Endothelial cell (in vitro differentiated cells): ENCODE measurements around the gene GRM5. TPM values are rescaled to one million over a fixed set of nuclear protein-coding genes. Genes with fewer than 3 reads are reported as not detected.

Experiments used
- DNase-seq: peaks from one replicate; pipeline ENCODE4 v3.0.0; 2021; ENCODE audit warnings: low spot score
- H3K27ac Mint-ChIP-seq: one replicate; pipeline ENCODE4 v1.8.0; 2021; ENCODE audit warnings: mixed read lengths, inconsistent platforms; ENCODE audit not compliant: unreplicated experiment
- H3K27me3 Mint-ChIP-seq: one replicate; pipeline ENCODE4 v1.8.0; 2021; ENCODE audit warnings: mild to moderate bottlenecking, moderate library complexity, mixed read lengths, inconsistent platforms; ENCODE audit not compliant: unreplicated experiment
- H3K36me3 Mint-ChIP-seq: one replicate; pipeline ENCODE4 v1.8.0; 2021; ENCODE audit warnings: mild to moderate bottlenecking, low read depth, mixed read lengths, inconsistent platforms; ENCODE audit not compliant: unreplicated experiment
- H3K4me1 Mint-ChIP-seq: one replicate; pipeline ENCODE4 v1.8.0; 2021; ENCODE audit warnings: mild to moderate bottlenecking, mixed read lengths, inconsistent platforms; ENCODE audit not compliant: unreplicated experiment
- H3K4me3 Mint-ChIP-seq: one replicate; pipeline ENCODE4 v1.8.0; 2021; ENCODE audit warnings: mild to moderate bottlenecking, mixed read lengths, inconsistent platforms; ENCODE audit not compliant: unreplicated experiment
- H3K9me3 Mint-ChIP-seq: one replicate; pipeline ENCODE4 v1.8.0; 2021; ENCODE audit warnings: mixed read lengths, inconsistent platforms; ENCODE audit not compliant: unreplicated experiment
- total RNA-seq: library from RNA; stranded (reverse); fragmentation: NEBNext Ultra II Directional; extraction: Animal tissue kit (Norgen Biotek cat#: 25700); gene quantifications from one replicate; pipeline ENCODE4 v1.2.1, GENCODE V29; 2021; ENCODE audit not compliant: unreplicated experiment
- TF ChIP-seq, protein P1 (sequence below): fragments of 200-600 bp; sonication (generic); IDR thresholded peaks from one replicate; pipeline ENCODE4 v1.5.0; 2021; ENCODE audit warnings: antibody characterized with exemption; ENCODE audit not compliant: unreplicated experiment

Gene GRM5
- total RNA-seq, 1 donor from 2014 or later: 0.28 TPM

DNA sequence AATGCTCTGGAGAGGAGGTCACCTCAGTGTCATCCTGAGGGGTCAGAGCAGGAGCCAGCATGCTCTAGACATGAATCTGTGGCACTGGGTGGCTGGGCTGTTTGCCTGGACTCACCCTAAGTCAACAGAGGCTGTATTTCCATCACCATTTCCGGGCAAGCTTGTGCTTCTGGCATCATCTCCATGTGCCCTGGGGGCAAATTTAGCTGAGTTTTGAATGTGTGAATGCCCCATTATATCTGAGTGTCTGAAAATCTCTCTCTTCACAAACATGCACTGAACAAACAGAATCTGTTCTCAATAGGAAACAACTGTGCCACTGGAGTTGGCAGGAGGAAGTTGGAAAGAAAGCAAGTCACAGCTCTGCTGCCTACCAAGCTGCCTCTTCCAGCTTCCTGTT lies 356.2 kb downstream of the GRM5 start:
- Mint-ChIP-seq H3K36me3 (no peaks in the 10 kb centered on the region), H3K4me3 (no peak overlapping the region), H3K4me1 (peaks cover 26% of the 10 kb centered on the region), H3K9me3 (no peaks in the 10 kb centered on the region), H3K27me3 (no peaks in the 10 kb centered on the region), H3K27ac (no peak overlapping the region)
- no peak for DNase-seq
- TF ChIP-seq, protein P1, sequence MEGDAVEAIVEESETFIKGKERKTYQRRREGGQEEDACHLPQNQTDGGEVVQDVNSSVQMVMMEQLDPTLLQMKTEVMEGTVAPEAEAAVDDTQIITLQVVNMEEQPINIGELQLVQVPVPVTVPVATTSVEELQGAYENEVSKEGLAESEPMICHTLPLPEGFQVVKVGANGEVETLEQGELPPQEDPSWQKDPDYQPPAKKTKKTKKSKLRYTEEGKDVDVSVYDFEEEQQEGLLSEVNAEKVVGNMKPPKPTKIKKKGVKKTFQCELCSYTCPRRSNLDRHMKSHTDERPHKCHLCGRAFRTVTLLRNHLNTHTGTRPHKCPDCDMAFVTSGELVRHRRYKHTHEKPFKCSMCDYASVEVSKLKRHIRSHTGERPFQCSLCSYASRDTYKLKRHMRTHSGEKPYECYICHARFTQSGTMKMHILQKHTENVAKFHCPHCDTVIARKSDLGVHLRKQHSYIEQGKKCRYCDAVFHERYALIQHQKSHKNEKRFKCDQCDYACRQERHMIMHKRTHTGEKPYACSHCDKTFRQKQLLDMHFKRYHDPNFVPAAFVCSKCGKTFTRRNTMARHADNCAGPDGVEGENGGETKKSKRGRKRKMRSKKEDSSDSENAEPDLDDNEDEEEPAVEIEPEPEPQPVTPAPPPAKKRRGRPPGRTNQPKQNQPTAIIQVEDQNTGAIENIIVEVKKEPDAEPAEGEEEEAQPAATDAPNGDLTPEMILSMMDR: no peak

DNA sequence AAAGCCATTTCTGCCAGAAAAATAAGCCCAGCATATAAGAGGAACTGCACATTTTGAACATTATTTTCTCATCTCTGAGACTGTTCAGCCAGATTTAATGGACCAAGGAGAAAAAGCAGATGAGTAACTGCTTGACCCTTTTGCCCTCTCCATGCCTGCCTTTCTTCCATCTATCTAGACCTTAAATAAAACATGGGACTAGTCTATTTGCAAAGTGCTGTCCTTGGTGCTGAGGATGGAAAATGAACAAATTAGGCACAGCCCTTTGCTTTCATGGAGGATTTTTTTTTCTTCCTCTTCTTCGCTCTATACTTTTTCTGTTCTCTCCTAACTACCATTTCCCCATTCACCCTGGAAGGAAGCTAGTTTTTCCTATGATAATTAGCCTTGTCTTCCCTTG lies 361.3 kb downstream of the GRM5 start:
- no peak for DNase-seq
- Mint-ChIP-seq H3K27ac (no peak overlapping the region), H3K27me3 (no peaks in the 10 kb centered on the region), H3K4me1 (peaks cover 6% of the 10 kb centered on the region), H3K9me3 (no peaks in the 10 kb centered on the region), H3K4me3 (no peak overlapping the region), H3K36me3 (no peaks in the 10 kb centered on the region)
- TF ChIP-seq, protein P1: no peak

DNA sequence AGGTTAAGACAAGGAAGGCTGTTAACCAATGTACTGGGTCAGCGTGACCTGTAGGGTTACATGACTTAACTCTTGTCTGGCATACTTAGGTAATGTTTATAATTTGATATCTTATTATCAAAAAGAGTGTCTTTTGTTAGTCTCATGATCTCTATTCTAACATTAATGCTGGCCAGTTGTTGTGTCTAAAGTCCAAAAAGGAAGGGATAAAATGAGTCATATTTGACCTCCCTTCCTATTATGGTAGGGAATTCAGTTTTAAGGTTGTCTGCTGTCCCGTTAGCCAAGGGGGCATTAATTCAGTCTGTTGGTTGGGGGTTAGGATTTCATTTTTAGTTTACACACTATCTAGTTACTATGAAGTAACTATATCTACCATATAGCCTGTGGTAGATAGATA lies 364.0 kb downstream of the GRM5 start:
- Mint-ChIP-seq H3K4me1 (no peaks in the 10 kb centered on the region), H3K4me3 (no peak overlapping the region), H3K27ac (no peak overlapping the region), H3K36me3 (no peaks in the 10 kb centered on the region), H3K27me3 (no peaks in the 10 kb centered on the region), H3K9me3 (no peaks in the 10 kb centered on the region)
- TF ChIP-seq, protein P1: no peak
- no peak for DNase-seq

DNA sequence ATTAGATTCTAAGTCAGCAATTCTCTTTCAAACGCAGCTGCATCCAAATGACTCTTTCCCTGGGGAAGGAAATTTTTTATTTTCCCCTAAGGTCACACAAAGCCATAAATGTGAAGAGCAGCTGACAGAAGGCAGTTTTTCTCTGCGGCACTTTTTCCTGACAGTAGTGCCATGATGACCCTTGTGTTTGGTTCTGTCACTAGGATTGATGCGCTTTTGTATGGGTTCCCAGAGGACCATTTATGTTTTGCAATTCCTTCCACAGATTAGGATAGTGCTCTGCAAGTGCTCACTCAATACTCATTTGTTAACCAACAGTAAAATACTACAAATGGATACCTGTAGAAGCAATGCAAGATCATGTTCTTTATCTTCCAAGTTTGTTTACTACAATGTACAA lies 368.6 kb downstream of the GRM5 start:
- TF ChIP-seq, protein P1: no peak
- no peak for DNase-seq
- Mint-ChIP-seq H3K4me1 (no peaks in the 10 kb centered on the region), H3K27ac (no peak overlapping the region), H3K9me3 (no peaks in the 10 kb centered on the region), H3K27me3 (no peaks in the 10 kb centered on the region), H3K36me3 (no peaks in the 10 kb centered on the region), H3K4me3 (no peak overlapping the region)

DNA sequence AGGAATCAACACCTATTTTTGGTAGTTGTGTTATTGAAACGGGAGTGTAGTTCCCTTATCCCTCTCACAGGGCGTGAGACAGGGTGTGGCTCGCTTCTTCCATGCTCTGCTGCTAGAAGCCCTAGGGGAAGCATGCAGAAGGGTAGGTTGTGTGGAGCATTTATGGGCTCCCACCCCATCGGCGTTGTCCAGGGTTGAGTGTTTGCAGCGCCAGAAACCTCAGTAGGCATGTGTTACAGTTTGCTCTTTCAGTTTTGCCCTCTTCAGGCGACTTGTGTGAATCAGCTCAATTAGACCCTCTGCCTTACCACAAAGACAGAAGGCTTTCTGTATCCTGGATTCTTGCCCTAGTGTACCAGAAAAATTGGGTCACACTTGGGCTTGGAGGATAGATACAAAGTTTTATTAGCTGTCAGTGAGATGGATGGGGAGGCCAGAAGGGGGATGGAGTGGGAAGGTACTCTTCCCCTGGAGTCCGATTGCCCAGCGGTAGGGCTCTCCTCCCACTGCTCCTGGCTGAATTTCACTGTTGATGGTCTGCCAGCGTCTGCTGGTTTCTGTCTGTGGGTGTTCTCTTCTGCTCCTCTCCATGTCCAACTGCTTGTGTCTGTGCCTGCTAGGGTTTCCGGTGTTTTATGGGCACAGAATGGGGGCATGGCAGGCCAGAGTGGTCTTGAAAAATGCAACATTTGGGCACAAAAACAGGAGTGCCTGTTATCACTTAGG lies 369.9 kb downstream of the GRM5 start:
- H3K4me3 Mint-ChIP-seq: no peak overlapping the region

More for the DNA sequence above, 369.9 kb downstream of the GRM5 start:
- Mint-ChIP-seq H3K27me3 (no peaks in the 10 kb centered on the region), H3K27ac (no peak overlapping the region), H3K9me3 (no peaks in the 10 kb centered on the region), H3K36me3 (no peaks in the 10 kb centered on the region), H3K4me1 (no peaks in the 10 kb centered on the region)
- TF ChIP-seq, protein P1: no peak
- DNase-seq: no peak
